HG03520 (cell line): ENCODE data around the gene IGIP.

Source experiments
- ATAC-seq: cut with Tn5 transposase; IDR thresholded peaks from one replicate; pipeline ENCODE4 v1.9.1; 2021; ENCODE audit warnings: mild to moderate bottlenecking, moderate library complexity; ENCODE audit not compliant: unreplicated experiment

The IGIP gene

GRCh38 chr5:140111011-140111858, 14.5 kb upstream of the IGIP start:
- no peak for ATAC-seq

DNA sequence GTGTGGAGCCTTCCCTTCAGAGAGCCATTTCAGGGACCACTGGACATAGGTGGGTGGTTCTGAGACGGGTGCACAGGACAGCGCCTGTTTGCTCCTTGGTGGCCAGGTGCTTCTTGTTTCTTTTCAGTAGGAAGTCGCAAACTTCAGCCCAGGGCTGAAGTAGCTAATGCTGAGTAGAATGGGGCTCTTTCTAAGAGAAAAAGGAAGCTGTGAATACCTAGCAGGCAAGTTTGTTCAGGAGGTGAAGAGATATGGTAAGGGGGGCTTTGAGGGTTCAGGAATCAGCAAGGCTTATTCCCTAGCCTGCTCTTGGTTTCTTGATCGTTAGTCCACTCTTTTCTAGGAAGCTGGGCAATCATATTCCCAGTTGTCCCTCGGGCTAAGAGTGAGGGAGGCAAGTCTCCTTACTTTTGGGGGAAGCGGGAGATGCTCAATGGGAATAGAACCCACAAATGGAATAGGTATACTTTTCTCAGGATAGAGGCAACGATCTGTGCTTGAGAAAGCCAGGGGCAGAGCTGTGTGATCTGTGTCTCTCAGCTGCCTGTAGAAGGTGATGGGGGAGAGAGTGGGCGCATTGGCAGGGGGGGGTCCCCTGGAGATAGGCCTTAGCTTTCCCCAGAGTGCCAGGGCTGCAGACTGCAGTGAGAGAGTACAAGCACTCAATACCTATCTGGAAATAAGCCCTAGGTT, 13.7 kb upstream of the IGIP start:
- no peak for ATAC-seq

DNA sequence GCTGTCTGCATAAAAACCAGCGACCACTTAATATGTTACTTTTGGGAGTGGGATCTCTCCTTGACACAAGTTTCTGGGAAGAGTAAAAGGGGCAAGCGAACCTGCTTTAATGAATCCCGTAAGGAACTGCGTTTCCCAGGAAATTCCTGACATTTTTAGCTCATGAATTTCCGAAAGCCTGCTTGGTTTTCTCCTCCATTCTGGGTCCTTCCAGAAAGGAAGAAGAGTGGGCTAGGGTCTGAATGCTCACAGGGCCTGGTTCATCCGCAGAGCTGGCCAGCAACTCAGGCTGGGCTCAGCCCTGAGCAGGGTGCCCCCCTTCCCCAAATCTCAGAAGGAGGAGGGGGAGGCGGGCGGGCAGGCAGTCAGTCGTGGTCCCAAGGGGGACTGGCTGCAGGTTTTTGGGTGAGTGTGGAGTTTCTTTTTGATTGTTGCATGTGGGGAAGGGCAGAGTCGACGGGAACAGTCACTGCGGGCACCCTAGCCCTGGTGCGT, 13.0 kb upstream of the IGIP start:
- no peak for ATAC-seq

- ATAC-seq, result no peak
These were observed 12.5 kb upstream of the IGIP start for GRCh38 chr5:140113180-140113698.

DNA sequence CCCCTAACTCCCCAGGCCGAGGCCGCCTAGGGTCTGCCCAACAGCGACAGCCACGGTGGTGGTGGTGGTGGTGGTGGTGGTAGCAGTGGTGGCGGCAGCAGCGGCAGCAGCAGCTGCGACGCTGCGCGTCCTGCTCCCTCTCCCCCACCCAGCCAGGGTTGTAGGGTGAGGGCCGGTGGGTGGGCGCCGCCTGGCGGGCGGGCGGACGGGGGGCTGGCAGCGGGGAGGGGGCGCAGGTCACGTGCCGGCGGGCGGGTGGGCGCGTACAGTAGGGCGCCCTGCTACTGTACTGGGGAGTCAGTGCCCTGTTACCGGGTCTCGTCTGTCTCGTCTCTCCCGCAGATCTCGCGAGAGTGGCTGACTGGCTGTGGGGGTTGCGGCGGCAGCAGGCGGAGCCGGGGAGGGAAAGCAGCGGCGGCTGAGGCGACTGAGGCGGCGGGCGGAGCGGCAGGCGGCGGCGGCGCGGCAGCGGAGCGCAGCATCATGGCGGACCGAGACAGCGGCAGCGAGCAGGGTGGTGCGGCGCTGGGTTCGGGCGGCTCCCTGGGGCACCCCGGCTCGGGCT, 12.0 kb upstream of the IGIP start, which contains the start of gene PURA:
TSS of gene PURA (plus strand) at position 411 of the 565 bp plus-strand sequence. CDS start at position 484, 73 bp downstream.
- ATAC-seq, result peak; percentile 82

DNA sequence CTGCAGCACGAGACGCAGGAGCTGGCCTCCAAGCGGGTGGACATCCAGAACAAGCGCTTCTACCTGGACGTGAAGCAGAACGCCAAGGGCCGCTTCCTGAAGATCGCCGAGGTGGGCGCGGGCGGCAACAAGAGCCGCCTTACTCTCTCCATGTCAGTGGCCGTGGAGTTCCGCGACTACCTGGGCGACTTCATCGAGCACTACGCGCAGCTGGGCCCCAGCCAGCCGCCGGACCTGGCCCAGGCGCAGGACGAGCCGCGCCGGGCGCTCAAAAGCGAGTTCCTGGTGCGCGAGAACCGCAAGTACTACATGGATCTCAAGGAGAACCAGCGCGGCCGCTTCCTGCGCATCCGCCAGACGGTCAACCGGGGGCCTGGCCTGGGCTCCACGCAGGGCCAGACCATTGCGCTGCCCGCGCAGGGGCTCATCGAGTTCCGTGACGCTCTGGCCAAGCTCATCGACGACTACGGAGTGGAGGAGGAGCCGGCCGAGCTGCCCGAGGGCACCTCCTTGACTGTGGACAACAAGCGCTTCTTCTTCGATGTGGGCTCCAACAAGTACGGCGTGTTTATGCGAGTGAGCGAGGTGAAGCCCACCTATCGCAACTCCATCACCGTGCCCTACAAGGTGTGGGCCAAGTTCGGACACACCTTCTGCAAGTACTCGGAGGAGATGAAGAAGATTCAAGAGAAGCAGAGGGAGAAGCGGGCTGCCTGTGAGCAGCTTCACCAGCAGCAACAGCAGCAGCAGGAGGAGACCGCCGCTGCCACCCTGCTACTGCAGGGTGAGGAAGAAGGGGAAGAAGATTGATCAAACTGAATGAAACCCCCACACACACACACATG, 11.2 kb upstream of the IGIP start:
- peak; percentile 36 for ATAC-seq

- ATAC-seq, result no peak
These were observed 10.6 kb upstream of the IGIP start for GRCh38 chr5:140115186-140115500.

GRCh38 chr5:140116716-140117115, 9.0 kb upstream of the IGIP start:
- ATAC-seq, result no peak

GRCh38 chr5:140117523-140117922, 8.2 kb upstream of the IGIP start:
- ATAC-seq, result no peak

DNA sequence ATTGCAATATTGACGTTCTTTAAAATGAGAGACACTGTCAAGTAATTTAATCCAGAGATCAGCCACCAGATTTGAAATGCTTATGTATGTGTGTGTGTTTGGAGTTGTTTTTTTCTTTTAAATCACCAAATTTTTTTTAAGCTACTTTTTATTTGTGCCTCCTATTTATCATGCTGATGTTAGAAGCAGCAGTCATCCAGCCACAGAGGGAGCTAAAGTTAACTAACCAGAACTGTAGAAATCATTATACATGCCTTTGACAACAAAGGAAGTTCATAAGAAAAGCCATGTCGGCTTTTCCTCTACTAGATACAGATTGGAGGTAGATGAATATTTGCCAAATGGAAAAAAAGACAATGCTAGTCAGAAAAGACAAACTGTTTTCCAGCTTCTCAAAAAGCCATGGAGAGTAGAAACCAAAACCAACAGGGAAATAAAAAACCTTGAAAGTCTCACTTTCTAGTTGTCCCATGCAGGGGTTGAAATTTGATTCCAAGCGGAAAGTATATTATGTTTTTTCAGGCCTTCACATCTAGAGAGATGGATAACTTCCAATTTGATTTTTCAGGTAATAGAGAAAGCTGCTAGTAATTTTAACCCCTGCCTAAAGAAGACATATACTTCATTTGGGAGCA, 7.3 kb upstream of the IGIP start:
- no peak for ATAC-seq

- no peak for ATAC-seq
These were observed 727 bp downstream of the IGIP start for GRCh38 chr5:140126315-140127012.

GRCh38 chr5:140128376-140128775, 2.6 kb downstream of the IGIP start:
- no peak for ATAC-seq

- no peak for ATAC-seq
These were observed 5.4 kb downstream of the IGIP start for GRCh38 chr5:140130949-140131733.

DNA sequence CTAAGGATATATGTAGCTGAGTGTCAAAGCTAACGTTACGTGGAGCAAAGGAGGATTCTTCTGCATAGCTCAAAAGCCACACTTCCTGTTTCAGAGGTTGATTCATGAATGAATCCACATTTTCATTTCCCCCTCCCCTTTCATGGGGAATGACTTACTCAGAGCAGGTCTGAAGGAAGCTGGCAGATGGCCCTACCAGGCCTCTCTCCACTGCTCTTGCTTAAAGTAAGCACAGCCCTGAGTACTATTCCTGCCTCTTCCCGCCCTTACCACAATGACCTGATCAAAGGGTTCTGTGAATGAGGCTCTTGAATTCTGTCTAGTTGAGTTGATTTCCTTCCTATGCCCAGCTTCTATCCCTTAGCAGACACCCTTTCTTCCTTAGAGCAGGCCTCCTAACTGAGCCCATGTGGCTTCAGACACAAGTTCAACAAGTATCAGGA, 6.3 kb downstream of the IGIP start:
- no peak for ATAC-seq

- no peak for ATAC-seq
These were observed 7.9 kb downstream of the IGIP start for GRCh38 chr5:140133514-140134167.

DNA sequence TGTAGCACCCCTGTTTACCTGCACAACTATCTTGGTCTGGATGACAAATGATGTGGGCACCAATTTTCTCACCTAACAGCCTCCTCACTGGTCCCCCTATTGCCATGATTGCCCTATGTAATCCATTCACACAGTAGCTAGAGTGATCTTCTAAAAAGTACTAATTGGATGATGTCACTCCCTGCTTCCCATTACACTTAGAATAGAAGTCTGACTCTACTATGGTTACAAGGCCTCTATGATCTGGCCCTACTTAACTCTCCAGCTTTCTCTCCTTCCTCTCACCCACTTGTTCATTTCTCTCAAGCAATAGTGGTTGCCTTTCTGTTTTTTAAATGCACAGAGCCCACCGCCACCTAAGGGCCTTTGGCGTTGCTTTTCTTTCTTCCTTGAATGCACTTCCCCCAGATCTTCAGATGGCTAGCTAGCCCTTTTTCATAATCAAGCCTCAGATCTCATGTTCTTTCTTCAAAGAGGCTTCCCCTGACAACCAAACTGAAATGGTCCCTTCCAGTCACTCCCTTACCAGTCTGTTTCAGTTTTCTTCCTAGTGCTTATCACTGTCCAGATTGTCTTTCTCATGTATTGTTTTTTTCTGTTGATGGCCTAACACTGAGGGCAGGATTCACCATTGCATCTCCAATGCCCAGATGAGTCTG, 8.7 kb downstream of the IGIP start:
- no peak for ATAC-seq

DNA sequence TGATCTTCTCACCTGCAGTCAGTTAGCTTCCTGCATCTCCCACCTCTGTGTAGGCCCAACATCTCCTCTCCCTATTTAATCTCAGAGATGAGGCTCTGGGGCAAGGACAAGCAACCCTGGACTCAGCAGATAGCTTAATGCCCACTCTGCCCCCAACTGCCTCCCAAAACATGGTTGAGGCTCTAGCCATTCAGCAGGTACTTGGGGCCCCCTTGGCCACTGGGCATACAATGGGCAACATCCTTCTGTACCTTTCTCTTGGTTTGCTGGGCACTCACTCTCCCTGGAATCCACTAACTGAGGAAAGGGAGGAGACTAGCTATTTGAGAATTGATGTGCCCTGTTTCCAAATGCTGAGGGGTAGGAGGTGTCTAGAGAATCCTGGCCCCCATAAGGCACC, 9.4 kb downstream of the IGIP start:
- ATAC-seq, result no peak

DNA sequence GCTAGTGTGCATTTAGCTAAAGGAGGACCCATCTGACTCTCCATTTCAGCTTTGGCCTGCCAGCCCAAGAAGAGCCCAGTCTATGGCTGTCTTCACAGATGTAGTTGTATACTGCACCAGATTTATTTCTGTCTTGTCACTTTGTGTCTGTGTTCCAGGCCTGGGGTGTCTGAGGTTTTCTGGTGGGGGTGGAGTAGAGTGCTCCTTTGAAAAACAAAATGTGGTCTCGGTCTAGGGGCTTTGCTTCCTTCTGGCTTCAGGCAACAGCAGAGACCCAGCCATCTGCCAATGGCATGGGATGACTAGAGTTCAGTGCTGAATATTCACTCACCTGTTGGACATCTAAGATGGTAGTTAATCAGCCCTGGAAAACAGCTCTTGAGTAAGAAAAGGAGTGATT, 10.9 kb downstream of the IGIP start:
- no peak for ATAC-seq
